GM12878 (cell line): ENCODE results near the gene KAZN. TPM values are rescaled to one million over a fixed set of nuclear protein-coding genes. Genes with fewer than 3 reads are reported as not detected.

Experiments
- ATAC-seq: fragments of 200-7000 bp; cut with Tn5 transposase; 3 replicates; pipeline ENCODE4 v1.9.1; 2020; ENCODE audit warnings: mild to moderate bottlenecking, moderate library complexity
- BruUV-seq: library from RNA; stranded (reverse); fragments of 400-500 nt; replicated peaks from 2 replicates; lab custom pipeline; 2021; lab: Mats Ljungman, UMichigan
- CTCF ChIA-PET: fragments of 300-600 bp; sonication (Branson Sonifier 250); formaldehyde crosslinking; extraction: SDS; loops from one replicate; lab custom pipeline; 2021; ENCODE audit warnings: inconsistent platforms; lab: Yijun Ruan, JAX
- POLR2A ChIA-PET: fragments of 350-600 bp; formaldehyde crosslinking; extraction: SDS; loops from one replicate; lab custom pipeline; 2021; ENCODE audit warnings: inconsistent platforms; lab: Charles Lee
- RAD21 ChIA-PET: fragments of 300-600 bp; sonication (Branson Sonifier 250); formaldehyde crosslinking; loops from one replicate; lab custom pipeline; 2023; ENCODE audit warnings: antibody characterized with exemption; ENCODE audit not compliant: unreplicated experiment; lab: Charles Lee
- SMC1A ChIA-PET: fragments of 300-600 bp; sonication (Branson Sonifier 250); formaldehyde crosslinking; loops from one replicate; lab custom pipeline; 2023; ENCODE audit not compliant: unreplicated experiment, uncharacterized antibody; lab: Charles Lee
- DNase-seq: peaks from one replicate; pipeline ENCODE4 v3.0.0-alpha.2; 2011; ENCODE audit warnings: low read depth, low spot score
- FAIRE-seq: peaks from 3 replicates; lab custom pipeline; 2011; peaks lifted over from hg19 to GRCh38; lab: Jason Lieb, UNC
- H2AFZ ChIP-seq: 2 replicates; pipeline ENCODE4 v1.6.0; 2011; ENCODE audit warnings: low read depth, low read length, control low read depth; ENCODE audit not compliant: control insufficient read depth
- H3K27ac ChIP-seq: 2 replicates; pipeline ENCODE4 v1.5.1; 2011; ENCODE audit warnings: control low read depth; ENCODE audit not compliant: control insufficient read depth, insufficient read depth
- H3K27me3 ChIP-seq, 2 experiments: replicated peaks in 1 of 2; 2 replicates each; pipeline versions ENCODE4 v1.6.0 to v1.6.1; 2011; ENCODE audit warnings: low read length in 1 of 2; ENCODE audit not compliant: control insufficient read depth in 2 of 2, insufficient read depth in 2 of 2
- H3K36me3 ChIP-seq, 2 experiments: 2 replicates each; pipeline ENCODE4 v1.5.1; 2011; ENCODE audit warnings: low read length in 1 of 2; ENCODE audit not compliant: control insufficient read depth in 2 of 2, insufficient read depth in 2 of 2
- H3K4me1 ChIP-seq: 2 replicates; pipeline ENCODE4 v1.6.1; 2011; ENCODE audit warnings: mild to moderate bottlenecking, low read length, moderate library complexity, mixed read lengths; ENCODE audit not compliant: control insufficient read depth, insufficient read depth
- H3K4me2 ChIP-seq: 2 replicates; pipeline ENCODE4 v1.6.0; 2011; ENCODE audit warnings: control low read depth; ENCODE audit not compliant: control insufficient read depth, insufficient read depth
- H3K4me3 ChIP-seq: fragments of 200-600 bp; sonication (generic); 2 replicates; pipeline ENCODE4 v1.5.1; 2016
- H3K79me2 ChIP-seq: 2 replicates; pipeline ENCODE4 v1.6.0; 2011; ENCODE audit warnings: low read length; ENCODE audit not compliant: control insufficient read depth, insufficient read depth
- H3K9ac ChIP-seq: 2 replicates; pipeline ENCODE4 v1.8.0; 2011; ENCODE audit warnings: low read length, control low read depth, mixed read lengths; ENCODE audit not compliant: control insufficient read depth, insufficient read depth
- H3K9me3 ChIP-seq: replicated peaks from 3 replicates; pipeline ENCODE4 v1.5.1; 2011; ENCODE audit warnings: mild to moderate bottlenecking, low read length; ENCODE audit not compliant: control insufficient read depth, insufficient read depth
- H4K20me1 ChIP-seq: 2 replicates; pipeline ENCODE4 v1.6.0; 2011; ENCODE audit not compliant: control insufficient read depth, insufficient read depth
- ATF3 ChIP-seq: IDR thresholded peaks from 2 replicates; pipeline ENCODE4 v1.6.1; 2011; ENCODE audit warnings: low read depth, mild to moderate bottlenecking, low read length, moderate library complexity, borderline replicate concordance; ENCODE audit errors: extremely low read depth
- KLF5 ChIP-seq: fragments of 450-650 bp; IDR thresholded peaks from 2 replicates; pipeline ENCODE4 v1.6.1; 2014; ENCODE audit warnings: mild to moderate bottlenecking; ENCODE audit not compliant: partially characterized antibody
- MEF2A ChIP-seq: IDR thresholded peaks from 2 replicates; pipeline ENCODE4 v1.6.1; 2011; ENCODE audit warnings: low read depth, mild to moderate bottlenecking, low read length, moderate library complexity; ENCODE audit not compliant: insufficient read depth
- MYC ChIP-seq: IDR thresholded peaks from 2 replicates; pipeline ENCODE4 v1.6.1; 2011; ENCODE audit warnings: mild to moderate bottlenecking, low read length, moderate library complexity, inconsistent platforms; ENCODE audit not compliant: insufficient read depth, insufficient replicate concordance, insufficient read length, severe bottlenecking
- NFXL1 ChIP-seq: fragments of 450-650 bp; IDR thresholded peaks from 2 replicates; pipeline ENCODE4 v1.6.1; 2017; ENCODE audit warnings: antibody characterized with exemption, mild to moderate bottlenecking, borderline replicate concordance
- NFYA ChIP-seq: IDR thresholded peaks from 2 replicates; pipeline ENCODE4 v1.6.1; 2011; ENCODE audit warnings: low read depth, mild to moderate bottlenecking, low read length, improper control_type of control experiment, borderline replicate concordance
- RCOR1 ChIP-seq: conservative IDR thresholded peaks from 2 replicates; pipeline ENCODE4 v1.6.1; 2012; ENCODE audit warnings: low read depth, low read length, improper control_type of control experiment
- REST ChIP-seq: IDR thresholded peaks from 2 replicates; pipeline ENCODE4 v1.6.1; 2012; ENCODE audit warnings: mild to moderate bottlenecking, low read depth, low read length
- RUNX3 ChIP-seq: IDR thresholded peaks from 2 replicates; pipeline ENCODE4 v1.6.1; 2012; ENCODE audit warnings: low read length, inconsistent platforms
- YBX1 ChIP-seq: fragments of 450-650 bp; IDR thresholded peaks from 2 replicates; pipeline ENCODE4 v1.6.1; 2016; ENCODE audit warnings: antibody characterized with exemption
- ZBED1 ChIP-seq: IDR thresholded peaks from 2 replicates; pipeline ENCODE4 v1.6.1; 2016; ENCODE audit warnings: borderline replicate concordance
- ZBTB33 ChIP-seq: fragments of 450-650 bp; IDR thresholded peaks from 2 replicates; pipeline ENCODE4 v1.6.1; 2017; ENCODE audit warnings: mild to moderate bottlenecking
- ZZZ3 ChIP-seq: IDR thresholded peaks from 2 replicates; pipeline ENCODE4 v1.6.1; 2011; ENCODE audit warnings: low read depth; ENCODE audit not compliant: control insufficient read depth, insufficient read length
- WGBS: methylation state at CpG from one replicate; pipeline ENCODE4 v1.1.6; 2016; ENCODE audit warnings: low lambda C conversion rate; ENCODE audit not compliant: insufficient replicate concordance, insufficient coverage; ENCODE audit errors: missing lambda C conversion rate; 5-methylcytosine and 5-hydroxymethylcytosine counted together
- in situ Hi-C: fragments of 300-500 bp; cut with MboI; formaldehyde crosslinking; loops from 9 replicates; pipeline ENCODE4 v1.14.3; 2018; ENCODE audit warnings: mixed read lengths
- intact Hi-C: fragments of 100-400 bp; cut with micrococcal nuclease; formaldehyde crosslinking; loops from one replicate; pipeline ENCODE4 v1.14.2; 2022; ENCODE audit not compliant: unreplicated experiment
- polyA plus RNA-seq, 11 experiments: library from polyadenylated mRNA; depleted of rRNA in 4 of 11; unstranded in 6 of 11; stranded (reverse) in 5 of 11; fragments of >200 nt; fragmentation: Nextera tagmentation in 4 of 11; fragmentation: Illumina TruSeq in 1 of 11; extraction: Ambion mirVana in 4 of 11; extraction: Trizol in 1 of 11; gene quantifications; 1 replicate in 1 of 11; 2 replicates in 10 of 11; pipeline versions ENCODE4 v1.2.1 to v1.2.3, GENCODE V29; 2011 to 2016; ENCODE audit warnings: inconsistent platforms in 2 of 11, missing spikeins in 2 of 11, low read depth in 1 of 11
- total RNA-seq, 4 experiments: library from RNA; depleted of rRNA in 3 of 4; stranded (reverse); fragments of >200 nt in 3 of 4; fragmentation: Illumina TruSeq in 1 of 4; extraction: Trizol in 1 of 4; gene quantifications; 2 replicates each; pipeline versions ENCODE4 v1.2.1 to v1.2.3, GENCODE V29; 2013 to 2021

The KAZN gene
- total and polyA plus RNA-seq, 10 of the 15 experiments (the other 5 are each of a cell fraction or from before 2014, with no cell fraction given) = 0.72 to 4.0 (median 1.2) TPM

- SMC1A ChIA-PET = no interaction called here
- intact Hi-C loops = loop anchor here (10.0 kb wide), 1 partner anchor 132 kb away; no protein-coding TSS in a partner anchor
- TF ChIP-seq MEF2A (no peak), KLF5 (no peak), ZBED1 (no peak), ATF3 (no peak), ZBTB33 (no peak), RUNX3 (no peak), ZZZ3 (no peak), REST (no peak), YBX1 (no peak), MYC (no peak), RCOR1 (no peak), NFYA (no peak), NFXL1 (no peak)
Measured at GRCh38 chr1:14912839-14913481, 314.5 kb downstream of the KAZN start.

More at GRCh38 chr1:14912839-14913481, 314.5 kb downstream of the KAZN start:
- H3K4me2 ChIP-seq = no peak overlapping the region
- DNase-seq = no peak
- H3K9me3 ChIP-seq = no peaks in the 10 kb centered on the region
- H3K27ac ChIP-seq = no peak overlapping the region
- no peaks in the 10 kb centered on the region for H3K79me2 ChIP-seq
- ChIA-PET RAD21 (no interaction called here), CTCF (no interaction called here), POLR2A (interaction anchor here (0.5 kb wide), 1 partner anchor 285 kb away, joined by 4 read pairs; no protein-coding TSS in a partner anchor)
- no peaks in the 10 kb centered on the region for H4K20me1 ChIP-seq
- H3K4me3 ChIP-seq = no peak overlapping the region
- WGBS = 65% methylated on average over 12 of the region's 12 CpGs
- no peak overlapping the region for H2AFZ ChIP-seq
- in situ Hi-C loops = no loop called here
- H3K27me3 ChIP-seq = no peaks in the 10 kb centered on the region
- H3K9ac ChIP-seq = no peak overlapping the region
- no TSS peak for BruUV-seq
- no peak for FAIRE-seq
- no peaks in the 10 kb centered on the region for H3K36me3 ChIP-seq
- H3K4me1 ChIP-seq = peaks cover 9% of the 10 kb centered on the region
- no peak for ATAC-seq
